ENCODE measurements around the gene OPCML.

- TF ChIP-seq CTCF (IDR thresholded peaks at IDR 0.05) (no peak), POLR2A (IDR thresholded peaks at IDR 0.05) (no peak), POLR2AphosphoS5 (IDR thresholded peaks at IDR 0.05; ENCODE audit: insufficient read depth in 1 of 2, low read depth in 1 of 2) (no peak)
Observed at GRCh38 chr11:132785878-132786277, 746.4 kb downstream of the OPCML start.

All from vagina (tissue), 2 donors.